Endothelial cell of umbilical vein (primary cell): ENCODE measurements around the gene HDAC4. TPM values are rescaled to one million over a fixed set of nuclear protein-coding genes. Genes with fewer than 3 reads are reported as not detected.

Source experiments
- BruUV-seq: library from RNA; stranded (reverse); fragments of 400-500 nt; replicated peaks from 2 replicates; lab custom pipeline; 2021; lab: Mats Ljungman, UMichigan
- CTCF ChIA-PET: fragments of 300-600, 350-600 bp; sonication (Branson Sonifier 250); formaldehyde crosslinking; loops from one replicate; lab custom pipeline; 2021; ENCODE audit warnings: antibody characterized with exemption, inconsistent platforms; lab: Charles Lee
- POLR2A ChIA-PET: fragments of 300-600, 350-600 bp; sonication (Branson Sonifier 250); formaldehyde crosslinking; loops from one replicate; lab custom pipeline; 2021; ENCODE audit warnings: antibody characterized with exemption, inconsistent platforms; lab: Charles Lee
- DNase-seq: peaks from one replicate; pipeline ENCODE4 v3.0.0-alpha.2; 2011; ENCODE audit warnings: low read depth, low spot score
- FAIRE-seq: peaks from 2 replicates; lab custom pipeline; 2011; peaks lifted over from hg19 to GRCh38; lab: Jason Lieb, UNC
- H2AFZ ChIP-seq: 2 replicates; pipeline ENCODE4 v1.6.0; 2012; ENCODE audit warnings: low read depth, low read length, control low read depth, inconsistent platforms
- H3K27ac ChIP-seq: 2 replicates; pipeline ENCODE4 v1.5.1; 2011; ENCODE audit warnings: low read depth, mild to moderate bottlenecking, control low read depth, low read length, moderate library complexity; ENCODE audit not compliant: insufficient read depth
- H3K27me3 ChIP-seq, 2 experiments: 2 replicates each; pipeline versions ENCODE4 v1.6.0 to v1.6.1; 2011; ENCODE audit warnings: low read length in 2 of 2, mixed read lengths in 1 of 2; ENCODE audit not compliant: control insufficient read depth in 2 of 2, insufficient read depth in 2 of 2
- H3K36me3 ChIP-seq, 2 experiments: 2 replicates in 1 of 2; 3 replicates in 1 of 2; pipeline ENCODE4 v1.5.1; 2011; ENCODE audit warnings: low read length in 2 of 2, mild to moderate bottlenecking in 1 of 2, moderate library complexity in 1 of 2; ENCODE audit not compliant: control insufficient read depth in 2 of 2, insufficient read depth in 2 of 2; ENCODE audit errors: extremely low read depth in 1 of 2
- H3K4me1 ChIP-seq: 3 replicates; pipeline ENCODE4 v1.5.1; 2011; ENCODE audit warnings: mild to moderate bottlenecking, low read length; ENCODE audit not compliant: control insufficient read depth, insufficient read depth; ENCODE audit errors: extremely low read depth
- H3K4me2 ChIP-seq: 2 replicates; pipeline ENCODE4 v1.6.1; 2011; ENCODE audit warnings: low read length, control low read depth, mixed read lengths; ENCODE audit not compliant: insufficient read depth
- H3K4me3 ChIP-seq, 3 experiments: fragments of 200-600 bp in 1 of 3; sonication (generic), shearing (Covaris generic) in 1 of 3; replicated peaks in 1 of 3; 2 replicates each; pipeline ENCODE4 v1.5.1; 2011 to 2016; ENCODE audit warnings: control low read depth in 3 of 3, low read length in 3 of 3, mild to moderate bottlenecking in 2 of 3, inconsistent platforms in 1 of 3, low read depth in 1 of 3, moderate library complexity in 1 of 3; ENCODE audit not compliant: insufficient read depth in 1 of 3
- H3K79me2 ChIP-seq: 2 replicates; pipeline ENCODE4 v1.6.0; 2012; ENCODE audit warnings: low read length, inconsistent platforms; ENCODE audit not compliant: control insufficient read depth, insufficient read depth
- H3K9ac ChIP-seq: replicated peaks from 2 replicates; pipeline ENCODE3; 2011; ENCODE audit warnings: low read length, control low read depth; ENCODE audit not compliant: insufficient read depth; ENCODE audit errors: extremely low read depth
- H3K9me1 ChIP-seq: replicated peaks from 3 replicates; pipeline ENCODE4 v1.6.0; 2011; ENCODE audit warnings: mild to moderate bottlenecking, low read length; ENCODE audit not compliant: control insufficient read depth, insufficient read depth; ENCODE audit errors: extremely low read depth
- H3K9me3 ChIP-seq: replicated peaks from 2 replicates; pipeline ENCODE4 v1.5.1; 2012; ENCODE audit warnings: low read length, inconsistent platforms; ENCODE audit not compliant: control insufficient read depth, insufficient read depth
- H4K20me1 ChIP-seq: replicated peaks from 2 replicates; pipeline ENCODE3; 2011; ENCODE audit warnings: mild to moderate bottlenecking, low read length; ENCODE audit not compliant: control insufficient read depth, insufficient read depth; ENCODE audit errors: extremely low read depth
- CTCF ChIP-seq, 2 donors: IDR thresholded peaks; 1 replicate in 1 of 2; 2 replicates in 1 of 2; pipeline ENCODE4 v1.5.1; 2011; ENCODE audit warnings: low read length in 2 of 2, mild to moderate bottlenecking in 2 of 2, moderate library complexity in 2 of 2, control low read depth in 1 of 2, inconsistent platforms in 1 of 2, low read depth in 1 of 2; ENCODE audit not compliant: insufficient read depth in 1 of 2; ENCODE audit errors: extremely low read depth in 1 of 2
- EZH2 ChIP-seq: IDR thresholded peaks from 2 replicates; pipeline ENCODE4 v1.6.1; 2012; ENCODE audit warnings: borderline replicate concordance, low read depth, mild to moderate bottlenecking, moderate library complexity, low read length, inconsistent platforms; ENCODE audit not compliant: severe bottlenecking
- FOS ChIP-seq: IDR thresholded peaks from 2 replicates; pipeline ENCODE4 v1.6.1; 2011; ENCODE audit warnings: mild to moderate bottlenecking, low read length, moderate library complexity, borderline replicate concordance; ENCODE audit not compliant: insufficient read depth
- GATA2 ChIP-seq: IDR thresholded peaks from 2 replicates; pipeline ENCODE4 v1.7.0; 2011; ENCODE audit warnings: low read depth, mild to moderate bottlenecking, moderate library complexity, mixed read lengths, low read length; ENCODE audit not compliant: insufficient read length, insufficient read depth
- JUN ChIP-seq: IDR thresholded peaks from 2 replicates; pipeline ENCODE4 v1.6.1; 2011; ENCODE audit warnings: borderline replicate concordance, low read depth; ENCODE audit not compliant: insufficient read length, insufficient read depth
- MAX ChIP-seq: IDR thresholded peaks from 2 replicates; pipeline ENCODE4 v1.6.1; 2011; ENCODE audit not compliant: insufficient read depth, insufficient read length
- MYC ChIP-seq: IDR thresholded peaks from one replicate; pipeline ENCODE4 v1.6.1; 2011; ENCODE audit warnings: mild to moderate bottlenecking, low read depth, low read length
- POLR2A ChIP-seq: IDR thresholded peaks from 2 replicates; pipeline ENCODE4 v1.6.1; 2012; ENCODE audit warnings: low read depth, mild to moderate bottlenecking, control low read depth, low read length
- POLR2AphosphoS5 ChIP-seq: IDR thresholded peaks from 2 replicates; pipeline ENCODE4 v1.6.1; 2012; ENCODE audit warnings: low read depth, mild to moderate bottlenecking, control low read depth, low read length, moderate library complexity; ENCODE audit not compliant: insufficient read depth
- dilution Hi-C: fragments of 300-500 bp; cut with MboI; formaldehyde crosslinking; loops from one replicate; pipeline ENCODE4 v1.15.0; 2019; ENCODE audit warnings: low sequenced_read_pairs; ENCODE audit not compliant: extremely low pct_ligation_motif_present
- intact Hi-C: fragments of 100-400 bp; cut with micrococcal nuclease; formaldehyde crosslinking; loops from one replicate; pipeline ENCODE4 v1.10.0; 2022
- polyA plus RNA-seq, 4 experiments: library from polyadenylated mRNA; depleted of rRNA in 3 of 4; stranded (reverse) in 3 of 4; unstranded in 1 of 4; fragments of >200 nt; gene quantifications; 2 replicates each; pipeline versions ENCODE4 v1.2.1 to v1.2.3, GENCODE V29; 2011 to 2012; ENCODE audit warnings: missing spikeins in 1 of 4
- total RNA-seq: library from RNA; stranded (reverse); gene quantifications from 2 replicates; pipeline ENCODE4 v1.2.3, GENCODE V29; 2021

HDAC4 gene
- total and polyA plus RNA-seq, 2 donors (not counting 3 experiments of a cell fraction or from before 2014, with no cell fraction given): 13.4 to 33.0 TPM

GRCh38 chr2:239175181-239175580, 225.6 kb downstream of the HDAC4 start:
- no peak overlapping the region for H3K27ac ChIP-seq
- no peaks in the 10 kb centered on the region for H3K27me3 ChIP-seq
- no TSS peak for BruUV-seq
- no peak overlapping the region for H3K4me3 ChIP-seq
- H3K79me2 ChIP-seq: no peaks in the 10 kb centered on the region
- TF ChIP-seq POLR2A (no peak), MYC (no peak), FOS (no peak), JUN (no peak), CTCF (IDR thresholded peaks at IDR 0.05; ENCODE audit: extremely low read depth in 1 of 2, insufficient read depth in 1 of 2, low read depth in 1 of 2, low read length in 2 of 2) (no peak), POLR2AphosphoS5 (no peak), EZH2 (no peak), MAX (no peak), GATA2 (no peak)
- no peak overlapping the region for H3K4me2 ChIP-seq
- intact Hi-C loops (no loop called here), dilution Hi-C loops (no loop called here)
- FAIRE-seq (no peak), DNase-seq (no peak)
- no peaks in the 10 kb centered on the region for H3K4me1 ChIP-seq
- ChIA-PET CTCF (no interaction called here), POLR2A (no interaction called here)
- H2AFZ ChIP-seq: no peak overlapping the region
- no peaks in the 10 kb centered on the region for H4K20me1 ChIP-seq
- H3K9ac ChIP-seq: no peak overlapping the region
- H3K9me1 ChIP-seq: no peaks in the 10 kb centered on the region
- peaks cover 0 to 2% of the 10 kb centered on the region in 2 experiments for H3K36me3 ChIP-seq
- H3K9me3 ChIP-seq: no peaks in the 10 kb centered on the region
